Choroid plexus epithelial cell (primary cell): ENCODE results near the gene SMTNL2.

Source experiments
- DNase-seq: peaks from one replicate; pipeline ENCODE4 v3.0.0-alpha.2; 2010; ENCODE audit warnings: low read depth
- H3K4me3 ChIP-seq: 2 replicates; pipeline ENCODE4 v1.5.1; 2011; ENCODE audit warnings: low read depth, mild to moderate bottlenecking, control low read depth, low read length, moderate library complexity
- CTCF ChIP-seq: conservative IDR thresholded peaks from 2 replicates; pipeline ENCODE4 v1.5.1; 2011; ENCODE audit warnings: low read depth, mild to moderate bottlenecking, control low read depth, inconsistent platforms, low read length, moderate library complexity

SMTNL2 gene

DNA sequence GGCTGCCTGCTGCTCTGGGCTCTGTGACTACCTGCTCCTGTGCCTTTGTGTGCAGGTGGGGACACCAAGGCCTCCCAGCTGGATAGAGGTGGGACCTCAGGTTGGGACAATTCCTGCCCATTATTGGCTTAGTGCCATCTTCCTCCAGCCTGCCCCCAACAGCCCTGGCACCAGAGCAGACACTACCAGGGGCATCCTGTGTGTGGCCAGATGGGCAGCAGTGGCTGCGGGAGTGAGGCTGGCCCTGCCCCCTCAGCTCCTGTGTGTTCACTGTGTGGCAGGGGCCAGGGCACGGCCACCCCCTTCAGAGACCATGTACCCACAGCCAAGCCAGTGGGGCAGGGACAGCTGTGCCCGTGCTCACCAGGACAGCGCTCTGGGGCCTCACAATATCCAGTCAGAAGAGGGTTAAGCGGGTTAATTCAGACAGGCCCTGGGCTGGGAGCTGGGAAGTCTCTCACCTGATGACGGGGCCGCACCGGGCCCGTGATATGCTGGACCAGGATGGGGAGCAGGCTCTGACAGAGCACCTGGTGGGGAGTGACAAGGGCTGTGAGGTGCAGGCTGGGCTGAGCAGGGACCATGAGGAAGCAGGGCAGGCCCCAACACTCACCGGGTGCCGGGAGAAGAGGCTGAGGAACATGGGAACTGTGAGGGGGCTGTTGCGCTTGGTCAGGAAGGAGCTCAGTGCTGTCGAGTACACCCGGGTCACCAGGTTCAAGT, 42.2 kb upstream of the SMTNL2 start:
- DNase-seq, result no peak
- no peak overlapping the region for H3K4me3 ChIP-seq
- no peak for TF ChIP-seq CTCF

- H3K4me3 ChIP-seq, result no peak overlapping the region
- DNase-seq, result no peak
- no peak for TF ChIP-seq CTCF
Measured at GRCh38 chr17:4542726-4543191, 41.6 kb upstream of the SMTNL2 start.

GRCh38 chr17:4543557-4544026, 40.7 kb upstream of the SMTNL2 start:
- no peak for TF ChIP-seq CTCF
- DNase-seq, result no peak
- no peak overlapping the region for H3K4me3 ChIP-seq

- no peak for TF ChIP-seq CTCF
- DNase-seq, result no peak
- H3K4me3 ChIP-seq, result no peak overlapping the region
Measured at GRCh38 chr17:4544135-4544950, 40.0 kb upstream of the SMTNL2 start.

DNA sequence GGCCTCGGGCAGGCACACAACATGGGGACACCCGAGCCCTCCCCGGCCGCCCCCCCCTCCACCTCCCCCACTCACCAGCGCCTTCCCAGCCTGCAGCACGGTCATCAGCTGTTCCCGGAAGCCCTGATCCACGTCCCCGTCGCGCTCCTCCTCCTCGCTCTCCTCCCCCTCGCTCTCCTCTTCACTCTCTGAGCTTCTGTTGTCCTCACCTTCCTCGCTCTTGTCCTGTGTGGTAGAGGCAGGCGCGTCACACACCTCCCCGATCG, 39.4 kb upstream of the SMTNL2 start:
- no peak for DNase-seq
- H3K4me3 ChIP-seq, result no peak overlapping the region
- TF ChIP-seq CTCF, result no peak

- no peak for TF ChIP-seq CTCF
- H3K4me3 ChIP-seq, result no peak overlapping the region
- DNase-seq, result no peak
Measured at GRCh38 chr17:4545217-4545951, 38.9 kb upstream of the SMTNL2 start.
